Activated CD4-positive, alpha-beta T cell treated with anti-CD3 and anti-CD28 coated beads for 48 hours (primary cell): Measurements from ENCODE around the gene TNK2.
"Not testable (repeated sequence)": the region's sequence is repeated elsewhere in the genome, so short reads cannot be mapped to it uniquely, and the experiment has no call there.

Experiments used
- DNase-seq: peaks from one replicate; pipeline ENCODE4 v3.0.0-alpha.2; 2020

TNK2 gene

DNA sequence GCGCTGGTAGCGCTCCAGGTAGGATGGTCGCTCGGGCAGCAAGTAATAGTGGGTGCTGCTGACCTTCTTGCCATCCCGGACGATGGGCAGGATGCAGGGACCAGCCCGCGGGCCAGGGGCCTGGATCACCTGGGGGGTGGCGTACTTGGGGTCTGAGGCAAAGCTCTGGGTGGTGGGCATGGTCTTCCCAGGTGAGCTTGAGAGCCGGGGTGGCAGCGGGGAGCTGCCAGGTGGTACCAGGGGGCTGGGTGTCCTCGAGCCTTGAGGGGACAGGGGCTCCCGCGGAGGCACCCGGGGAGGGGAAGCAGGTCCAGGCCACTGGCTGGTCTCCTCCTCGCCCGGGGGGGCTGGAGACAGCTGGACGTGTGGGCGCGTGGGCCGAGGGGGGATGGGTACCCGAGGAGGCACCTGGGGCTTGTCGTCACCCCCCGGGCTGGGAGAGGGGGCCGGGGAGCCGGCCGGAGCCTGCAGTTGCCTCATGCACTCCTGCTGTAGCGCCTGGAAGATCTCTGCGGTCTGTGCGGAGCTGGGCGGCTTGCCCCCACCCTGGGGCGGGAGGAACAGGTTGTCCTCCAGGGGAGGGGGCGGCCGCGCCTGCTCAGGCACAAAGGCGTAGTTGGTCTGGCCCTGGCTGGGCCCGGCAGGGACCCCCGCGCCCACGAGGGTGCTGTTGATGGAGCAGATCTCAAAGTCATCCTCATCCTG, 40.6 kb downstream of the TNK2 start:
- no peak for DNase-seq

DNA sequence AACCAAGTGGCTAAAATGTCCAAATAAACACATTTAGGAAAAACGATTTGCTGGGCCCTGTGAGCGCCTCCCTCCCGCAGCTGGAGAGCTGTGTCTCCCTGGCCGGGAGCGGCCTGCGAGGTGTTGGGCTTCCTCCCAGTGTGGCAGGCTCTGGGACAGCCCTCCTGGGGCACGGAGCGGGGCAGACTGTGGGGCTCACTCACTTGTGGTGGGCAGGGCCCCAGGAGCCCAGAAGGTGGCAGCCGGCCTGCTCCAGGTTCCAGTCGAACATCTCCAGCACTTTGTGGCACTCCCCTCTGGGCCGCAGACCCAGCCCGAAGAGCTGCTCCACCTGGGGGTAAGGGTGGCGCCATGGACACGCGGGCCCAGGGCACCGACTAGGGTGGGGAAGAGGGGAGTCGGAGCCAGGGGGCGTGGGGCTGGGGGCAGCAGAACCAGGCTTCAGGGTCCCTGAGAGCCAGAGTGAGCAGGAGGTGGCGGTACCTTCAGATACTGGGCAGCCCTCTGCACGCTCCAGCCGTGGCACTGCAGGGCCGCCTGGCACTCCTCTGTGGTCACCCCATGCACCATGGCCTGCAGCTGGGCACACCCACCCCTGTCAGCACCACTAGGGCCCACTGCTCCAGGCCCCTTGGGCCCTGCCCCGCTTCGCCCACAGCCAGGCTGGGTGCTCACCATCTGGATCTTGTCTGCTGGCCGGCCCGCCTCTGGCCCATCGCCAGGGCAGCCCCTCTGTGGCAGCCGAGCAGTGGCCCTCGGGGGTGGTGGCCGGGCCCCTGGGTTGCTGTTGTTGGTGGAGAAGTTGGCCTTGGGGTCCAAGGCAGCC, 41.5 kb downstream of the TNK2 start:
- DNase-seq = no peak

DNA sequence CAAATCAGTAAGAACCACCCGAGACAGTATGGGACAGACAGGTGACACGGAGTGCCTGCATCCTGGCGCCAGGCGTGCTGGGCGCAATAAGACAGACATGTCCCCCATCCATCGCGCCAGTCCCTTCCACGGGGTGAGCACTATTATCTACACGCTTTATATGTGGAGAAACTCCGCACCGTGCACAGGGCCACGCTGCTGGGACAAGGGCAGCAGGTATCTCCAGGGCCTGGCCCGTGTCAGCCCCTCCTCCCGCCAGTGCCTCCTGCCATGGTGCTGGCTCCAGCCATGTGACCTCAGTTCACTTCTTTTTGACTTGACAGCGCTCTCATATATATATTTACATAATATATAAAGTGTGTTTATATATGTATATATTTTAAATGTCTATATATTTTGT, 42.6 kb downstream of the TNK2 start:
- DNase-seq = no peak

DNA sequence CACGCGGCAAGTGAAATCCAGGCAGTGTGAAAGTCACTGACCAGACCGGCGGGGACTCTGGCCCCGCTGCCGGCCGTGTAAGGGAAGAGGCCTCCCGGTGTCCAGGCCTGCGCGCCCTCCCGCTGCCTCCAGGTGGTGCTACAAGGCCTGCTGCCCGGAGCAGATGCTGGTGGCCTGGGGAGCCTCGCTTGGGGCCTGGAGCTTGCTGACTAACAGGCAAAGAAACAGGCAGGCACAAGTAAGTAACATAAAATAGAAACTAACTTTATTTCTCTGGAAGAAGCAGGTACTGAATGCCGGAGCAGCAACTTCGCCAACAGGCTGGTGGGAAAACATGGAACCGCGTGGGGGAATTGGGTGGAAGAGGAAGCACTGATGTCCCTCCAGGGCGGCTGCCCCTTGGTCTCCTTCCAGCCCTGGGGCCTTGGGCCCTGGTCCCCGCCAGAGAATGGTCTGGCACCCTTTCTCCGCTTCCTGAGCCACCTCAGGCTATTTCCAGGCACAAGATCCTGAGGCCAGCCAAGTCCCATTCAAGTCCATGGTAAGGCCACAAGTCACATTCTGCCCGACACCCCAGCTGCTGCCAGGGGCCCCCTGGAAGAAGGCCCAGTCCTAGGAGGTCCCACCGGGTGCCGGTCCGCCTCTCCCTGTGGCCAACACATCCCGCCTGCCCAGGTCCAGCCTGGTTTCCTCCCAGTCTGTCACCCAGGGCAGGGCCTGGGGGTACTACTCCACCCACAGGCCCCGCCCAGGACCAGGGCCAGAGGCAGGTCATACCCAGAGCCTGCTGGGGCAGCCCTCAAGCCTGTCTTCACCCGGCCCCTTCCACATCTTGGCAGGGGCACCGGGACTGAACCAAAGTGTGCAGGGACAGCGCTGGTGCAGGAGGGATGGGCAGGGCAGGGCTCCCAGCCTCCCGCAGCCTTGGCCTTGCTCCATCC, 45.0 kb downstream of the TNK2 start:
- DNase-seq = peak; percentile 82

DNA sequence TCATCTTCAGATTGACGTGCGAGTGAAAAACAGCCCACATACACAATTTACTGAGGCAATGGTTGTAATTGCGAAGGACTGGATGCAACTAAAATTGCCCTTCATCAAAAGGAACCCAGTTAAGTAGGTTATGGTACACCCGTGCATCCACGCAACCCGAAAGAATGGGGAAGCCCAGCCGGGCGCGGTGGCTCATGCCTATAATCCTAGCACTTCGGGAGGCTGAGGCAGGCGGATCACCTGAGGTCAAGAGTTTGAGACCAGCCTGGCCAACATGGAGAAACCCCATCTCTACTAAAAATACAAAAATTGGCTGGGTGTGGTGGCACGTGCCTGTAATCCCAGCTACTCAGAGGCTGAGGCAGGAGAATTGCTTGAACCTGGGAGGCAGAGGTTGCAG, 46.0 kb downstream of the TNK2 start:
- not testable (repeated sequence) for DNase-seq

DNA sequence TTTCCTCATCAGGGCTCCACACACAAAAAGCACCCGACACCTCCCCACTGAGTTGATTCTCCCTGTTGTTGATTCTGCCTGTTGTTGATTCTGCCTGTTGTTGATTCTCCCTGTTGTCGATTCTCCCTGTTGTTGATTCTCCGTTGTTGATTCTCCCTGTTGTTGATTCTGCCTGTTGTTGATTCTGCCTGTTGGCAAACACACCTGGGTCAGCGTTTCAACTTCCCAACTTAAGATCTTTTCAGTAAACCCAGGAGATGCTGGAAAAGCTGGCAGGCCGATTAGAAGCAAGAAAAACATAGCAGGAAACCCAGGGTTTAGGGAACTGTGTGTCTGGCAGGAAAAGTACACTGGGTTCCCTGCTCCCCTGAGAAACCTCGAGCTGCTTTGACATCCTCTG, 47.9 kb downstream of the TNK2 start:
- DNase-seq = no peak

DNA sequence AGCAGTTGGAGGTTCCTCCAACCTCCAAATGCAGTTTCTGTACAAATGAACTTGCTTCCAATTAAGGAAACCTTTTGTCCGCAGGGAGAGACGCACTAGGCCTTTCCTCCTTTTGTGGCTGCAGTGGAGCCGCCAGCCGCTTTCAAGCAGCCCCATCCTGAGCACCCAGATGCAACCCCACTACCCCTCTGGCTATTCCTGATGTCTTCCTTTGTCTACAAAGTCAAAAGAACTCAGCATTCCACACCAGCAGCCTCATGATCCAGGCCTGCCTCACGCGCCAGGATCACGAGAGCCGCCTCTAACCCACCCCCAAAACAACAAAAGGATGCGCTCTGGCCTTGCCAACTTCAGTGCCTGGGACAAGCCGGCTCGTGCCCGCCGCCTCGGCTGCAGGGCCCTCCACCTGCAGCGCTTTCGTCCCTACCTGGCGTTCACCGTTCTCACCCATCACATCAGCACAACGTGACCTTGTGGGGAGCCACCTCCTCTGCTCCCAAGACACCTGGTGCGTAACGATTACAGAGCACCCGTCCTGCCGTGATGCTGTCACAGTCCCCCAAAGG, 48.4 kb downstream of the TNK2 start:
- no peak for DNase-seq

DNA sequence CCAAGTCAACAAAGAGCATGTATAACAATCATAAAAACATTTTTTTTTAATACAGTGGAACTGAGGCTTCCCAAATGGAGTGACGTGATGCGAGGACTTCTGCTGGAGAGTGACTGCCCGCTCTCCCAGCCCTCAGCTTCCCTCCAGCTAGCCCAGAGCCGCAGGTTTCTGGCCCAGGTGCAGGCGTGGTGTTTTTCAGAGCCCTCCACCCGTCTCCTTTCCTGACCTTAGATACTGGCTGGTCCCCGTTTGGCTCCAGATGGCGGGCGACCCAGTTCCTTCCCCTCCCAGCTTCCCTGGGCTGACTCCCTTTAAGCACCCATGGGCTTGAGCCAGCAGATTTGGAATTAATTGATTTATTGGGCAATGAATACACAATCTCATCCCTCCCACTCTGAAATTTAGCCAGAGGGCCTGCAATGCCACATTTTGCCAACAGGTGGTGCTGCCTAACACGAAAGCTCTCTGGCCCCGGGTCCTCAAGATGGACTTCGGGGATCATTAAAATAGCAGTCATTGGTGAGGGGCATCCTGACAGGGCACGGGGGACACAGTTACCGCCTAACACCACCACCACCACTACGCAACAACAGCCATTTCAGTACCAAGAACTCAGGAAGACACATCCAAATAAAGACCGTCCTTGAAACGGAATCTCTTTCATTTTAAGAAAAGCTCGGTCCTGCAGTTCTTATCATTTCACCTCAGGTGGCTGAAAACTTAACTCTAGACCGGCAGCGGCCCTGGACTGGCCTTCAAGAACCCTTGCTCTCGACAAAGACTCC, 49.1 kb downstream of the TNK2 start:
- peak; percentile 85 for DNase-seq

DNA sequence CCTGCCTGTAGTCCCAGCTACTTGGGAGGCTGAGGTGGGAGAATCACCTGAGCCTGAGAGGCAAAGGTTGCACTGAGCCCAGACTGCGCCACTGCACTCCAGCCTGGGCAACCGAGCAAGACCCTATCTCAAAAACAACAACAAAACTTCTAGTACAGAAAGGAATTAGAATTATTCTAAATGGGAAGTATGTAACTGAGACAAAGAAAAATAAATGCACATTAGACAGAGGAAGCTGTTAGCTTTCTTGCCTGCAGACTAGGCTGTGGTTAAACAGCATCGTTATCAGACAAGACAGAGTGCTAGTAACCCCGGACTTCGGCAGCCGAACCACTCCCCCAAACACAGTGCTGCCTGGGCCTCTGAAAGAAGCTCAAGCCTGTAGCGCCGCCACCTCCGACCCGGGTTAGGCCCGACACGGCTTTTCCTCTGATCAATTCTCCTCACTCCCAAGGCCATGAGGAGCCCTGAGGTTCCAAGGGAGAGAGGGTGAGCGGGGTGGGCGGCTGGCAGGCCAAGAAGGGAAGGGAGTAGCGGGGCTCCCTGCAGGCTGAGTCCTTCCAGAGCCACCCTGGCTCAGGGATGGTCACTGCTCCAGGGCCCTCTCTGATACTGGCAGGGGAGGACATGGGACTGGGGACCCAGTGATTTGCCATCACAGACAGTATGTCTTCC, 51.8 kb downstream of the TNK2 start:
- no peak for DNase-seq

DNA sequence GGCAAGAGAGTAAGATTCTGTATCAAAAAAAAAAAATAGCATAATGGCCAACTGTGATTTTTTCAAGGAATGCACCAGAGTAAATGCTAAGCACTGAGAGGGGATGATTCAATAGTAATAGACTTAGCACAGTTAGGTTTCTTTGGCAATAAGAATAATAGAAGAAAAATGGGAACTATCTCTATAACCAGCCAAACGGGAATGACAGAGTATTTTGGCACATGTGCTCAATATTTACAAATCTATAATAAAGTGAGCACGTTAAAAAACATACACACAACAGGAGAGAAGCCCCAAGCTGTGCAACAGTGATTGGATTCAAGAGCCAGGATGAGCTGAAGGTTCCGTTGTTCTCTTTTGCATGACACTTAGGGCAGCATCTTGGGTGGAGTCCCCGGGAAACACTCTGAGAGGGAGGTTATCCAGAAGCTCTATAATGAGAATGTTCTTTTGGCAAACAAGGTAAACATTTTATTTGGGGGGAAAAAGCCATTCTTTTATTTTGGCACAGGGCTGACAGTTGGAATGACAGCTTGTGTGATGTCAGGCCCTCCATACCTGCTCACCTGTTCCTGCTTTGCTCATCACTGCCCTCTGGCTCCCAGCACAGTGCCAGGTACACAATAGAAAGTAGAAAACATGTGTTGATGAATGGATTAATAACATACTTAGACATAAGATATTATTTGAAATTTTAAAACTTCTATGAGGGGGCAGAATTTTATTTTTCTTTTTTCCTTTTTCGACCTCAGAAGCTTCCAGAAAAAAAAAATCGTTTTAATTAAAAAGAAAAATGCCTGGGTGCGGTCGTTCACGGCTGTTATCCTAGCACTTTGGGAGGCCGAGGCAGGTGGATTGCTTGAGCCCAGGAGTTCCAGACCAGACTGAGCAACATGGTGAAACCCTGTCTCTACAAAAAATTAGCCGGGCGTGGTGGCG, 52.6 kb downstream of the TNK2 start:
- DNase-seq = no peak

DNA sequence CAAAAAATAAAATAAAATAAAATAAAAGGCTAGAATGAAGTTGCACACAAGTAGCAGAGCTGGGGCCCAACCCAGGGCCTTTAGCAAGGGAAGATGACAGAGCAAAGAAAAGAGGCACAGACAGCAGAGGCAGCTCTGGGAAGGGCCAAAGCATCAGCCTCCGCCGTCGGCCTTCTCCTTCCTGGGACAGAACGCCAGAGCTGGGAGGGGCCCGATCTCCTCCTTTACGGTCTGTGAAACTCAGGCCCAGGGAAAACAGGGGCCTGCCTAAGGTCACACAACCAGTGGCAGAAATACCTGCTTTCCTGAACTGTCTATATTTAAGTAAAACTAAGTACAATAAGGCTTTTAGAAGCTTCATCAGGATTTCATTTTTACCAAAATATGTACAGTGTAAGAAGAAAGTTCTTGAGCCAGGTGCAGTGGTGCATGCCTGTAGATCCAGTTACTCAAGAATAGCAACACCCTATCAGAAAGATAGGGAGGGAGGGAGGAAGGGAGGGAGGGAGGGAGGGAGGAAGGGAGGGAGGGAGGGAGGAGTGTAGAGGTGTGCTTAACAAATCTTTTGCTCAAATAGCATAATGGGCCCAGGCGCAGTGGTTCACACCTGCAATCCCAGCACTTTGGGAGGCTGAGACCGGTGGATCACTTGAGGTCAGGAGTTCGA, 53.6 kb downstream of the TNK2 start:
- no peak for DNase-seq

DNA sequence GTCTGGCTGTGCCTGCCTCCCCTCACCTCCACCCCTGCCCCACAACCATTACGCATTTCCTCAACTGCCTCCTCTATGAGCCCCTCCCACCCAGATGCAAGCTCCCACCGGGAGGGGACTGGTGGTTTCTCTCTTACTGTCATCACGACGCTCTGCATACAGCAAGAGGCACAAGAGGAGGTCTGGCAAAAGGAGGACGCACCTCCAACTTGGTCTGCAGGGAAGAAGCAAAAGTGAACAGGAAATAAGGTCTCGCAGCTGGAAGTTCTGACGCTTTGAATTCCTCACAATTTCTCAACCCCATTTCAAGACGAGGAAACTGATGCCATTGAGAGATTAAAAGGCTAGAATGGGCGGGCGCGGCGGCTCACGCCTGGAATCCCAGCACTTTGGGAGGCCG, 54.4 kb downstream of the TNK2 start:
- no peak for DNase-seq

DNA sequence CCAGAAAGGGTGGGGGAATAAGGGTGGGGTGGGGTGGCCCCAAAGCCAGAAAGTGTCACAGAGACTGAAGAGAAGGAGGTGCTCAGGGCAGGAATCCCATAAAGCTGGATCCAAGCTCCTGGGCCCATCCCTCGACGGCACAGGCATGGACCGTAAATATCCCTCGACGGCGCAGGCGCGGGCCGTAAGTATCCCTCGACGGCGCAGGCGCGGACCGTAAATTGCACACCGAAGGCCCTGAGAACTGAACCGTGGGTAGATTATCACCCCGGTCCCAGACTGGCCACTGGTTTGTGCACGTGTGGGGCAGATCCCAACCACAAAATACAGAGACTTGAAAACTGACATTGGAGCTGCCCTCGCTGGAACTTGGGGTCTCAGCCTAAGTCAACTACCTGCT, 55.3 kb downstream of the TNK2 start:
- no peak for DNase-seq

DNA sequence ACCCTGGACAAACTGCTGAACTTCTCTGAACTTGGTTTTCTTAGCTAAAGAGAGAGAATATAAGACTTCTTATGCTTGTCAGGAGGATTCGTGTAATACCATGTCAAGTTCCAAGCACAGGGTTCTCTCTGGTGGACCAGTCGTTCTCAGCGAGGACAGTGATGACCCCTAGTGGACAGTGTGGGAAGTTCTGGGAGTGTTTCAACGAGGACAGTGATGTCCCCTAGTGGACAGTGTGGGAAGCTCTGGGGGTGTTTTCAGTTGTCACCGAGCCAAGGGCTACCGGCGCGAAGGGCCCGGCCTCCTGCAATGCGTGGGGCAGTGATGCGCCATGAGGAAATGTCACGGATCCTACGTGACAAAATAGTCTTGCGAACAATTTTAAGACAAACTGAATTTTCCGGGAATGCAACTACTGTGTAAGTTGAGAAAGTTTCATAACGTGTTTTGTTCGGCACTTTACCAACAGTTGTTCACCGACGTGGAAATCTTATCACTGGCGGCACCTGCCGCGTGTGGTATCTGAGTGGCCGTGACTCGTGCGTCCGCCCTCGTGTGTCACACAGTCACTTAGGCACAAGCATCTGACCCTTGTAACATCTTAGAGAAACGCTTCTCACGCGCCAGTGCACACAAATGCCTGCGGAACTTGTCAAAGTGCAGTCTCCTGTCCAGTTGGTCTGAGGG, 57.4 kb downstream of the TNK2 start:
- peak; percentile 92 for DNase-seq

DNA sequence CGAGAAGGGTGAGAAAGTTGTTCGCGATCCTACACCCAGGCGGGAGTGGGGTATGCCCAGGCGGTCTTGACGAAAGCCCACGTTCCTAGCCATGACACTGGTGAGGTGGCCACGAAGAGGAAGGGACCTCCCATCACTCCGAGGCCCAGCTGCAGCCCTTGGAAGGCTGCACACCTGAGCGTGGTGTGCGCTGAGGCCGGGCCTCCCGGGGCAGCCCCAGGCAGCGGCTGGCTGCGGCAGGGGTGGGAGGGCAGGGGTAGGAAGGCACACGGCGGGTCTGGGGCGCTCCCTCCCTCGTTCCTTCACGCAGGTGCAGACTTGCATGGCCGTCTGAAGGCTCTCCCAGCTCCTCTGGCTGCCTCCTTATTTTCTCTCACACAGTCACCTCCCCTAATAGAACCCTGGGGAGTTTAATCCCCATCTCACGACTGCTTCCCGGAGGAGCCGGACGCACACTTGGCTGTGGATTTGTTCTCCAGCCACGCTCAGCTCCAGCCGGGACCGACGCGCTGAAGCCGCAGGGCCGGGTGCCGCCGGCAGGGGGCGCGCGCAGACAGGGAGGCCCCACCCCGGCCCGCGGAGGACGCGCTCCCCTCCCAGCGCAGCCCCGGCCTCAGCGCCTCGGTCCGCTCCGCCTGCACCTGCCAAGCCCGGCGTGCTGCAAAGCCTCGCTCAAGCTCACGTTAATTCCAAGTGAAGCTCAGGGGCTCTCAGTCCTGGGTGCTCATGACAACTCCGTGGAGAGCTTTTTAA, 58.9 kb downstream of the TNK2 start:
- DNase-seq = no peak

DNA sequence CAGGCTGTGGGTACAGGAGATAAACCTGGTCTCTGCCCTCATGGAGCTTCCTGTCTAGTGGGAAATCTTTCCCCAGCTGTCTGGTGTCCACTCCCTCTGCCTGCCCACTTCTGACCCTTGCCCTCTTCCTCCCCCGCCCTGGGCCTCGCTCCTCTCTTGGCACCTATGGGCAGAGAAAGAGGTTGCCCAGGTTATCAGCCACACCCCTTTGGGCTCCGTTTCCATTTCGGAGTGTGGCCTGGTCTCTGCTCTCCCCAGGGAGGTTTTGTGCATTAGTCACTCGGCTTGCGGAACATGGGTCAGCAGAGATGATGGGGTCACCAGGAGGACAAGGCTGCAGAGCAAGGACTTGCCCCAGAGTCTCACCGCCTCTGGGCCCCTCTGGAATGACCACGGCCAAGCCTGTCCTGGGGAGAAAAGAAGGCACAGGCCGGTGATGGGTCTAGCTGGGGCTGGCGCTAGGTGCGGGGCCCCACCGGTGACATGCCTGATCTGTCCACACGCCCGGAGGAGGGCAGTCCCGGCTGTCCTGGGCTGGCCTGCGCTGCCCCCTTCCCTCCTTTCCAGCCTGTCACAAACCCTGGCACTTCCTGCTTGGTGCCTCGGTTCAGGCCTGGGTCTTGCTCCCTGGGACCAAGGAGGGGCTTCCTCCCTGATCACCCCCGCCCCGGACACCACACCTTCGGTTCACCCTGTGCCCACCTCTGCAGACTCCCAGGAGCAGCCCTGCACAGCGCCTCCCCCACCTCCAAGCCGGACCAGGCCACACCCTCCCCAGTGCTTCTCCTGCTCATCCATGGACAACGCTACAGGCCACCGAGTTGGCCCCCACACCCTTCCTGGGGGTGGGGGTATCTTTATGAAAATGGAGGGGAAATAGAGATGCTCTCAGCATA, 61.0 kb downstream of the TNK2 start:
- no peak for DNase-seq

DNA sequence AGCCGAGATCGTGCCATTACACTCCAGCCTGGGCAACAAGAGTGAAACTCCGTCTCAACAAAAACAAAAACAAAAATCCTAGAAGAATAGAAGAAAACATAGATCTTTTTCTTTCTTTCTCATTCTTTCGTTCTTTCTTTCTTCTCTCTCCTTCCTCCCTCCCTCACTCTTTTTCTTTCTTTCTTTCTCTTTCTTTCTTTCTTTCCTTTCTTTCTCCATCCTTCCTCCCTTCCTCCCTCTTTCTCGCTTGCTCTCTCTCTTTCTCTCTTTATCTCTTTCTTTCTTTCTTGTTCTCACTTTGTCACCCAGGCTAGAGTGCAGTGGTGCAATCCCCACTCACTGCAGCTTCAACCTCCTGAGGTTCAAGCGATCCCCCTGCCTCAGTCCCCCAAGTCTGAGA, 62.9 kb downstream of the TNK2 start:
- DNase-seq = no peak
